Body of pancreas (tissue), 4 donors: Measurements from ENCODE around the gene TMC8. TPM values are rescaled to one million over a fixed set of nuclear protein-coding genes. Genes with fewer than 3 reads are reported as not detected.
"Not testable (repeated sequence)": the region's sequence is repeated elsewhere in the genome, so short reads cannot be mapped to it uniquely, and the experiment has no call there.

Experiments used
- ATAC-seq: fragments of 150-250 bp; one replicate; pipeline ENCODE4 v1.9.1; 2016
- DNase-seq, 4 donors: peaks; one replicate each; pipeline ENCODE4 v3.0.0-alpha.2; 2019
- H3K27ac ChIP-seq, 4 donors: fragments of 200-600 bp; sonication (generic); 1 replicate in 3 of 4; 2 replicates in 1 of 4; pipeline versions ENCODE4 v1.5.1 to v1.6.1; 2016 to 2019; ENCODE audit warnings: mild to moderate bottlenecking in 1 of 4, mixed read lengths in 1 of 4, moderate library complexity in 1 of 4
- H3K27me3 ChIP-seq, 2 donors: fragments of 200-600 bp; sonication (generic); one replicate each; pipeline ENCODE4 v1.6.0; 2016; ENCODE audit warnings: mild to moderate bottlenecking in 1 of 2
- H3K36me3 ChIP-seq, 2 donors: fragments of 200-600 bp; sonication (generic); replicated peaks in 1 of 2; 2 replicates each; pipeline ENCODE4 v1.5.1; 2016; ENCODE audit warnings: low read depth in 2 of 2; ENCODE audit not compliant: insufficient read depth in 1 of 2
- H3K4me1 ChIP-seq: fragments of 200-600 bp; sonication (generic); one replicate; pipeline ENCODE4 v1.6.0; 2016
- H3K4me3 ChIP-seq, 2 donors: fragments of 200-600 bp; sonication (generic); 1 replicate in 1 of 2; 2 replicates in 1 of 2; pipeline ENCODE4 v1.5.1; 2016 to 2019
- H3K9me3 ChIP-seq, 3 donors: fragments of 200-600 bp; sonication (generic); 1 replicate in 2 of 3; 2 replicates in 1 of 3; pipeline ENCODE4 v1.5.1; 2016
- POLR2A ChIP-seq, 3 donors: fragments of 450-650 bp; IDR thresholded peaks; one replicate each; pipeline ENCODE4 v1.6.1; 2016; ENCODE audit warnings: antibody characterized with exemption in 3 of 3, mild to moderate bottlenecking in 2 of 3
- WGBS, 2 donors: methylation state at CpG; one replicate each; pipeline ENCODE4 v1.1.5; 2017; 5-methylcytosine and 5-hydroxymethylcytosine counted together
- intact Hi-C: fragments of 100-400 bp; cut with DNase I; formaldehyde crosslinking; loops from one replicate; pipeline ENCODE4 v1.15.1; 2023
- total RNA-seq, 2 donors: library from RNA; depleted of rRNA; stranded (reverse); fragments of >200 nt; gene quantifications; one replicate each; pipeline ENCODE4 v1.1.0, GENCODE V29; 2016
- TF ChIP-seq, protein P1 (sequence below), 7 experiments: fragments of 450-650 bp in 4 of 7; fragments of 200-600 bp in 3 of 7; sonication (generic) in 3 of 7; IDR thresholded peaks; one replicate each; pipeline ENCODE4 v1.5.1; 2016 to 2019; ENCODE audit warnings: antibody characterized with exemption in 7 of 7

Gene TMC8, protein sequence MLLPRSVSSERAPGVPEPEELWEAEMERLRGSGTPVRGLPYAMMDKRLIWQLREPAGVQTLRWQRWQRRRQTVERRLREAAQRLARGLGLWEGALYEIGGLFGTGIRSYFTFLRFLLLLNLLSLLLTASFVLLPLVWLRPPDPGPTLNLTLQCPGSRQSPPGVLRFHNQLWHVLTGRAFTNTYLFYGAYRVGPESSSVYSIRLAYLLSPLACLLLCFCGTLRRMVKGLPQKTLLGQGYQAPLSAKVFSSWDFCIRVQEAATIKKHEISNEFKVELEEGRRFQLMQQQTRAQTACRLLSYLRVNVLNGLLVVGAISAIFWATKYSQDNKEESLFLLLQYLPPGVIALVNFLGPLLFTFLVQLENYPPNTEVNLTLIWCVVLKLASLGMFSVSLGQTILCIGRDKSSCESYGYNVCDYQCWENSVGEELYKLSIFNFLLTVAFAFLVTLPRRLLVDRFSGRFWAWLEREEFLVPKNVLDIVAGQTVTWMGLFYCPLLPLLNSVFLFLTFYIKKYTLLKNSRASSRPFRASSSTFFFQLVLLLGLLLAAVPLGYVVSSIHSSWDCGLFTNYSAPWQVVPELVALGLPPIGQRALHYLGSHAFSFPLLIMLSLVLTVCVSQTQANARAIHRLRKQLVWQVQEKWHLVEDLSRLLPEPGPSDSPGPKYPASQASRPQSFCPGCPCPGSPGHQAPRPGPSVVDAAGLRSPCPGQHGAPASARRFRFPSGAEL
- total RNA-seq, result 1 to 10 TPM; 1.6 to 3.3 TPM

DNA sequence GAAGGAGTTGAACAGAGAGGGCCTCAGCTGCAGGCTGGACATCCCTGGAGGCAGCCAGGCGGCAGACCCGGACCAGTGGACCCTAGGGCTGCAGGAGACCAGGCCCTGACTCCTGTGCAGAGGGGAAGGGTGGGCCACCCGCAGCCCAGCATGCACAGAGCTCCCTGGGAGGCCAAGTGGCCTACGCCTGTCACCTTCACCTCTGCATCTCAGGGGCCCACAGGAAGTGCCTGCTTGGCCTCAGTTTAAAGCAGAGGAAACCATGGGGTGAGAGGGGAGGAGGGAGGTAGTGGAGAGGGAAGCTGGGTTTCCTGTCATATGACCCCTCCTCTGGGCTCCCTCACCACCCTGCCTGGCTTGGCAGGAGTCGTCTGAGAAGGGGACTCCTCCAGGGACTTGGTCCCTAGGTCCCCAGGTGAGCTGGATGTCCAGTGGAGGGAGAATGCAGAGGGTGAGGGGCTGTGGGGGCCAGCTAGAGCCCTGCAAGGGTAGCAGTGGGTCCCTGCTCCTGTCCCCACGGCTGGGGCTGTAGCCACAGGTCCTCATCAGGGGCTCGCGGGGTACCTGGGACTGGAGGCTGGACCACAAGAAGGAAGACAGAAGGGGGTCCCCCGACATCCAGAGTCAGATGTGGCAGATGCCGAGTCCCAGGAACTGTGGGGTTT, at the start of gene TMC8:
Gene TMC8 (plus strand): TSS at position 335 of the 665 bp plus-strand sequence. CDS start 818 bp downstream, outside the sequence.
- H3K27me3 ChIP-seq, result no peaks in the 10 kb centered on the region
- DNase-seq (peak in 2 of 4 donors; percentile 13 to 53), ATAC-seq (no peak)
- H3K4me1 ChIP-seq, result peaks cover 44% of the 10 kb centered on the region
- intact Hi-C loops, result no loop called here
- no peaks in the 10 kb centered on the region for H3K9me3 ChIP-seq
- TF ChIP-seq, protein P1, sequence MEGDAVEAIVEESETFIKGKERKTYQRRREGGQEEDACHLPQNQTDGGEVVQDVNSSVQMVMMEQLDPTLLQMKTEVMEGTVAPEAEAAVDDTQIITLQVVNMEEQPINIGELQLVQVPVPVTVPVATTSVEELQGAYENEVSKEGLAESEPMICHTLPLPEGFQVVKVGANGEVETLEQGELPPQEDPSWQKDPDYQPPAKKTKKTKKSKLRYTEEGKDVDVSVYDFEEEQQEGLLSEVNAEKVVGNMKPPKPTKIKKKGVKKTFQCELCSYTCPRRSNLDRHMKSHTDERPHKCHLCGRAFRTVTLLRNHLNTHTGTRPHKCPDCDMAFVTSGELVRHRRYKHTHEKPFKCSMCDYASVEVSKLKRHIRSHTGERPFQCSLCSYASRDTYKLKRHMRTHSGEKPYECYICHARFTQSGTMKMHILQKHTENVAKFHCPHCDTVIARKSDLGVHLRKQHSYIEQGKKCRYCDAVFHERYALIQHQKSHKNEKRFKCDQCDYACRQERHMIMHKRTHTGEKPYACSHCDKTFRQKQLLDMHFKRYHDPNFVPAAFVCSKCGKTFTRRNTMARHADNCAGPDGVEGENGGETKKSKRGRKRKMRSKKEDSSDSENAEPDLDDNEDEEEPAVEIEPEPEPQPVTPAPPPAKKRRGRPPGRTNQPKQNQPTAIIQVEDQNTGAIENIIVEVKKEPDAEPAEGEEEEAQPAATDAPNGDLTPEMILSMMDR (IDR thresholded peaks at IDR 0.05), result no peak
- no peak for TF ChIP-seq POLR2A (IDR thresholded peaks at IDR 0.05)
- peak within 1 kb of the TSS in 2 of 4 donors; percentile 1 to 91 for H3K27ac ChIP-seq
- no peaks in the 10 kb centered on the region for H3K36me3 ChIP-seq
- H3K4me3 ChIP-seq, result no peak within 1 kb of the TSS
- 62 to 63% methylated on average over 3 to 9 of the region's 10 CpGs for WGBS, 2 donors

DNA sequence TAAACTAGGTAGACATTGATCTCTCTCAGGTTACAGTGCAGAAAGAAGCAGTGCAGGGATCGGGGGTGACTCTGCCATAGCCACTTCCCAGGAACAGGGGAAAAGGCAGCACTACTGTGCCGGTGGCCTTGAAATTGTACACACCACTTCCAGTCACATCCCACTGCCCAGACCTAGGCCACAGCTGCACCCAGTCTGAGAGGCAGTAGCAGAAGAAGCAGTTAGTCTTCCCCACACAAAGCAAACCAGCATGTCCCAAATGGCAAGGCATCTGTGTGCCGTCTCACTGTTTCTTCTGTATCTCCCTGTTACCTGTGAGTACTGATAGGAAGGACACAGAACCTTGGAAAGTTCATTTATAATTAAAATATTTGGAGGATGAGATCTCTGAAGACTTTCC, 49.0 kb upstream of the TMC8 start:
- H3K27ac ChIP-seq, result no peak overlapping the region
- no peaks in the 10 kb centered on the region for H3K27me3 ChIP-seq
- 85 to 94% methylated on average over 3 of the region's 3 CpGs for WGBS, 2 donors
- H3K4me1 ChIP-seq, result no peaks in the 10 kb centered on the region
- no peak overlapping the region for H3K4me3 ChIP-seq
- no peak for ATAC-seq
- H3K36me3 ChIP-seq, result peaks cover 0 to 17% of the 10 kb centered on the region in 2 donors
- intact Hi-C loops, result no loop called here
- TF ChIP-seq, protein P1 (IDR thresholded peaks at IDR 0.05), result no peak
- TF ChIP-seq POLR2A (IDR thresholded peaks at IDR 0.05), result no peak
- DNase-seq, result no peak
- no peaks in the 10 kb centered on the region for H3K9me3 ChIP-seq

DNA sequence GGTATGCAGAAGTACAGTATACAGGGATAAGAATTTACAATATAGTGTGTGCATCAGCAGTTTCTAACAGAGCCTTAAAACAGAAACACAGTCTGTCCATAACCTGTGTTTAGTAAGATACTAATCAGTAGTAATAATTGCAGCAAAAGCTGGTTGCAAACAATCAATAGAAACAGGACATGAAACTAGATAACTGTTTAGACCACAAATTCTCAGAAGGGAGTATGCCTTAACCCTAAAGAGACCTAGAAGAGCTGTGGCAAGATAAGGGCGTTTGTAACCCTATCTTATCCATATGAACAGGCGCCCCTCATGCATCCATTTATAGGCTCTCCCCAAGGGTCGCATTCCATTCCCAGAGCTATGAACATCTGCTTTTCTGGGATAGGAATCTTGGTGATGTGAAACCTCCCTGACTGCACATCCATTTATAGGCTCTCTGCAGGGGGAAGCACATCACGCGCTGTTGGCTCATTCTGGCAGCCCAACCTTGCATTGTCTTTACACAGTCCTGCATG, 48.2 kb upstream of the TMC8 start:
- intact Hi-C loops, H3K27ac ChIP-seq: not testable (repeated sequence)

DNA sequence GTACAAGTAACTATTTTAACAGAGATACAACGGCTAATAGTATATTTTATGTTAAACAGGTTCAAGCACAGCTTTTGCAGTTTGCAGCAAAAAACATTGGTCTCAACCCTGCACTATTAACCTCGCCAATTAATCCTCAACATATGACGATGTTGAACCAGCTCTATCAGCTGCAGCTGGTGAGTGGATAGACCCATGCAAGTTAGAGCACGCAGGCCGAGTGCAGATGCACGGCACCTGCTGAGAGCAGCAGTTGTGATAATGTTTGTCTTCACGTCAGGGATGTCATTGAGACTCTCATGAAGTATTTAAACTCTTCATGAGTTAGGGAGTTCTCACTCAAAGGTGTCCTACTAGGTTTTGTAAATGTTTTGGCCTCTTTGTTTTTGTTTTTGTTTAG, 47.6 kb upstream of the TMC8 start:
- Histone ChIP-seq H3K4me1 (no peaks in the 10 kb centered on the region), H3K4me3 (no peak overlapping the region), H3K27me3 (no peaks in the 10 kb centered on the region), H3K36me3 (peaks cover 0 to 21% of the 10 kb centered on the region in 2 donors), H3K9me3 (no peaks in the 10 kb centered on the region), H3K27ac (no peak overlapping the region)
- intact Hi-C loops, result no loop called here
- no peak for ATAC-seq
- no peak for DNase-seq
- 86 to 89% methylated on average over 7 of the region's 7 CpGs for WGBS, 2 donors
- TF ChIP-seq POLR2A (IDR thresholded peaks at IDR 0.05), result no peak
- TF ChIP-seq, protein P1 (IDR thresholded peaks at IDR 0.05), result no peak

More for the DNA sequence above, 48.2 kb upstream of the TMC8 start:
- not testable (repeated sequence) for DNase-seq, H3K27me3 ChIP-seq, H3K9me3 ChIP-seq, ATAC-seq, H3K4me1 ChIP-seq, H3K4me3 ChIP-seq
- WGBS, 2 donors, result 80 to 82% methylated on average over 5 of the region's 5 CpGs
- peaks cover 0 to 21% of the 10 kb centered on the region in 2 donors for H3K36me3 ChIP-seq

DNA sequence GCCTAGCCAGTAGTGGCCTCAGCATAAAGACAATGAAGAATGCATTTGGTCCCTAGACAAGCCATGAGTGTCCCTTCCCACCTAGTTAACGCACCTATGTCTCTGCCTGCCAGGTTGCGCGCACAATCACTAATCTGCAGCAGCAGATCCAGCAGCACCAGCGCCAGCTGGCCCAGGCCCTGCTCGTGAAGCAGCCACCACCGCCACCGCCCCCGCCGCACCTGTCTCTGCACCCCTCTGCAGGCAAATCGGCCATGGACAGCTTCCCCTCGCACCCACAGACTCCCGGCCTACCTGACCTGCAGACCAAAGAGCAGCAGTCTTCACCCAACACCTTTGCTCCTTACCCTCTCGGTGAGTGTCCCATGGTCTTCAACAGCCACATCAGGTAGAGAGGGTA, 43.8 kb upstream of the TMC8 start:
- no peaks in the 10 kb centered on the region for H3K4me1 ChIP-seq
- intact Hi-C loops, result no loop called here
- no peaks in the 10 kb centered on the region for H3K27me3 ChIP-seq
- no peak for DNase-seq
- WGBS, 2 donors, result 95% methylated on average over 12 to 13 of the region's 13 CpGs
- H3K36me3 ChIP-seq, result peaks cover 0 to 13% of the 10 kb centered on the region in 2 donors
- no peak overlapping the region for H3K4me3 ChIP-seq
- no peak for ATAC-seq
- no peaks in the 10 kb centered on the region for H3K9me3 ChIP-seq
- no peak for TF ChIP-seq POLR2A (IDR thresholded peaks at IDR 0.05)
- TF ChIP-seq, protein P1 (IDR thresholded peaks at IDR 0.05), result no peak
- no peak overlapping the region for H3K27ac ChIP-seq
